ENCODE data around the gene ASTN2.

The ASTN2 gene

GRCh38 chr9:117164512-117164911 is 250.3 kb downstream of the ASTN2 start:
- no peak for DNase-seq

- DNase-seq = no peak
Measured at GRCh38 chr9:117160254-117160653, 254.6 kb downstream of the ASTN2 start.

GRCh38 chr9:117156771-117157535 is 257.9 kb downstream of the ASTN2 start:
- no peak for DNase-seq

GRCh38 chr9:117156144-117156688 is 258.6 kb downstream of the ASTN2 start:
- no peak for DNase-seq

GRCh38 chr9:117153021-117153420 is 261.8 kb downstream of the ASTN2 start:
- DNase-seq = no peak

GRCh38 chr9:117151716-117152115 is 263.1 kb downstream of the ASTN2 start:
- no peak for DNase-seq

GRCh38 chr9:117149996-117150395 is 264.9 kb downstream of the ASTN2 start:
- no peak for DNase-seq

GRCh38 chr9:117145811-117146490 is 268.9 kb downstream of the ASTN2 start:
- no peak for DNase-seq

- no peak for DNase-seq
Measured at GRCh38 chr9:117145081-117145480, 269.8 kb downstream of the ASTN2 start.

GRCh38 chr9:117138231-117138630 is 276.6 kb downstream of the ASTN2 start:
- DNase-seq = no peak

GRCh38 chr9:117136461-117136860 is 278.4 kb downstream of the ASTN2 start:
- DNase-seq = no peak

- no peak for DNase-seq
Measured at GRCh38 chr9:117135501-117136098, 279.3 kb downstream of the ASTN2 start.

GRCh38 chr9:117134826-117135500 is 279.9 kb downstream of the ASTN2 start:
- no peak for DNase-seq

- no peak for DNase-seq
Measured at GRCh38 chr9:117126871-117127270, 288.0 kb downstream of the ASTN2 start.

GRCh38 chr9:117125531-117125930 is 289.3 kb downstream of the ASTN2 start:
- no peak for DNase-seq

- no peak for DNase-seq
Measured at GRCh38 chr9:117123729-117124128, 291.1 kb downstream of the ASTN2 start.

- DNase-seq = no peak
Measured at GRCh38 chr9:117122953-117123352, 291.9 kb downstream of the ASTN2 start.

GRCh38 chr9:117122102-117122501 is 292.8 kb downstream of the ASTN2 start:
- no peak for DNase-seq

GRCh38 chr9:117121316-117121715 is 293.5 kb downstream of the ASTN2 start:
- no peak for DNase-seq

GRCh38 chr9:117120061-117120460 is 294.8 kb downstream of the ASTN2 start:
- DNase-seq = no peak

- no peak for DNase-seq
Measured at GRCh38 chr9:117116084-117116483, 298.8 kb downstream of the ASTN2 start.

GRCh38 chr9:117114768-117115167 is 300.1 kb downstream of the ASTN2 start:
- DNase-seq = no peak
